ENCODE measurements around the gene JAKMIP1. TPM values are rescaled to one million over a fixed set of nuclear protein-coding genes. Genes with fewer than 3 reads are reported as not detected.

The JAKMIP1 gene
- total RNA-seq, 1 donor from 2014 or later: not detected

GRCh38 chr4:6086846-6087245 is 113.5 kb downstream of the JAKMIP1 start:
- DNase-seq (no peak), ATAC-seq (no peak)
- intact Hi-C loops (cut with micrococcal nuclease): no loop called here

- intact Hi-C loops (cut with micrococcal nuclease): no loop called here
- DNase-seq (no peak), ATAC-seq (no peak)
Observed at GRCh38 chr4:6085691-6086628, 114.4 kb downstream of the JAKMIP1 start.

- DNase-seq (no peak), ATAC-seq (no peak)
- intact Hi-C loops (cut with micrococcal nuclease): no loop called here
Observed at GRCh38 chr4:6085028-6085690, 115.2 kb downstream of the JAKMIP1 start.

GRCh38 chr4:6079965-6080364 is 120.4 kb downstream of the JAKMIP1 start:
- no peak for DNase-seq
- intact Hi-C loops (cut with micrococcal nuclease): no loop called here
- ATAC-seq: no peak

GRCh38 chr4:6078560-6078959 is 121.8 kb downstream of the JAKMIP1 start:
- no peak for ATAC-seq
- DNase-seq: no peak
- intact Hi-C loops (cut with micrococcal nuclease): no loop called here

GRCh38 chr4:6076391-6076790 is 124.0 kb downstream of the JAKMIP1 start:
- ATAC-seq: no peak
- intact Hi-C loops (cut with micrococcal nuclease): no loop called here
- DNase-seq: no peak

- intact Hi-C loops (cut with micrococcal nuclease): no loop called here
- DNase-seq: no peak
- ATAC-seq: no peak
Observed at GRCh38 chr4:6074758-6075157, 125.6 kb downstream of the JAKMIP1 start.

GRCh38 chr4:6071959-6072720 is 128.2 kb downstream of the JAKMIP1 start:
- ATAC-seq (peak; percentile 59), DNase-seq (peak; percentile 61)
- intact Hi-C loops (cut with micrococcal nuclease): no loop called here

GRCh38 chr4:6071191-6071958 is 129.0 kb downstream of the JAKMIP1 start:
- DNase-seq: no peak
- intact Hi-C loops (cut with micrococcal nuclease): no loop called here
- no peak for ATAC-seq

GRCh38 chr4:6069845-6070709 is 130.3 kb downstream of the JAKMIP1 start:
- intact Hi-C loops (cut with micrococcal nuclease): no loop called here
- DNase-seq: no peak
- ATAC-seq: no peak

GRCh38 chr4:6068986-6069385 is 131.4 kb downstream of the JAKMIP1 start:
- DNase-seq (no peak), ATAC-seq (no peak)
- intact Hi-C loops (cut with micrococcal nuclease): no loop called here

GRCh38 chr4:6065934-6066590 is 134.3 kb downstream of the JAKMIP1 start:
- intact Hi-C loops (cut with micrococcal nuclease): no loop called here
- DNase-seq: no peak
- ATAC-seq: no peak

GRCh38 chr4:6065166-6065565 is 135.2 kb downstream of the JAKMIP1 start:
- ATAC-seq: no peak
- intact Hi-C loops (cut with micrococcal nuclease): no loop called here
- no peak for DNase-seq

GRCh38 chr4:6064383-6064782 is 136.0 kb downstream of the JAKMIP1 start:
- DNase-seq (no peak), ATAC-seq (no peak)
- intact Hi-C loops (cut with micrococcal nuclease): no loop called here

GRCh38 chr4:6063684-6064083 is 136.7 kb downstream of the JAKMIP1 start:
- ATAC-seq: no peak
- DNase-seq: no peak
- intact Hi-C loops (cut with micrococcal nuclease): no loop called here

GRCh38 chr4:6062133-6062532 is 138.2 kb downstream of the JAKMIP1 start:
- DNase-seq: no peak
- intact Hi-C loops (cut with micrococcal nuclease): no loop called here
- ATAC-seq: no peak

- ATAC-seq (no peak), DNase-seq (no peak)
- intact Hi-C loops (cut with micrococcal nuclease): no loop called here
Observed at GRCh38 chr4:6059375-6059805, 141.0 kb downstream of the JAKMIP1 start.

All from left ventricle myocardium superior (tissue), 1 donor.